ENCODE results near the gene STK25. TPM values are rescaled to one million over a fixed set of nuclear protein-coding genes. Genes with fewer than 3 reads are reported as not detected.

STK25 gene
- total and polyA plus RNA-seq, 2 of the 8 experiments (the other 6 are each of a cell fraction or from before 2014, with no cell fraction given): 159 to 546 TPM

GRCh38 chr2:241547781-241548450 is 39.5 kb upstream of the STK25 start:
- no peak overlapping the region for H3K4me3 ChIP-seq (ENCODE audit: extremely low read depth in 1 of 4, insufficient read depth in 2 of 4, low read depth in 3 of 4, low read length in 4 of 4)
- no peak overlapping the region for H3K18ac ChIP-seq (ENCODE audit: extremely low read depth, low read length)
- no peak overlapping the region for H3K14ac ChIP-seq (ENCODE audit: insufficient read length)
- 89% methylated on average over 16 of the region's 16 CpGs; no CpG with 5 or more reads in 1 of the 2 experiments for WGBS, 2 experiments (ENCODE audit: extremely low coverage in 1 of 2, insufficient coverage in 1 of 2, insufficient read length in 1 of 2, insufficient replicate concordance in 2 of 2, low coverage in 1 of 2, low lambda C conversion rate in 2 of 2, missing lambda C conversion rate in 1 of 2)
- 0 out of 2 replicates have a peak overlapping the region, but pooled peaks have one; percentile 37 for H2BK15ac ChIP-seq (ENCODE audit: low read length)
- POLR2A ChIA-PET (ENCODE audit: partially characterized antibody): interaction anchor here (1.0 to 1.4 kb wide), 3 partner anchors 11 to 40 kb away, joined by 3 read pairs; partner anchors contain the start of genes BOK and STK25
- H2AK5ac ChIP-seq (ENCODE audit: low read depth, low read length): no peak overlapping the region
- DNase-seq (ENCODE audit: low read depth in 1 of 2, low spot score in 2 of 2) (no peak), FAIRE-seq (no peak)
- TF ChIP-seq ATF3 (IDR thresholded peaks at IDR 0.05; ENCODE audit: insufficient read depth, low read depth, low read length): no peak
- no peak for TF ChIP-seq BACH1 (IDR thresholded peaks at IDR 0.05; ENCODE audit: low read length)
- no peak for TF ChIP-seq KDM5A (IDR thresholded peaks at IDR 0.05; ENCODE audit: low read length)
- TF ChIP-seq HDAC6 (IDR thresholded peaks at IDR 0.05; ENCODE audit: low read depth, low read length): no peak
- no peak for TF ChIP-seq SIX5 (IDR thresholded peaks at IDR 0.05; ENCODE audit: low read depth, low read length)
- TF ChIP-seq CHD1 (IDR thresholded peaks at IDR 0.05; ENCODE audit: low read depth, low read length): no peak
- no peak for TF ChIP-seq ASH2L (IDR thresholded peaks at IDR 0.05; ENCODE audit: low read length)
- no peak for TF ChIP-seq BCL11A (IDR thresholded peaks at IDR 0.05; ENCODE audit: low read depth in 2 of 2, low read length in 2 of 2)
- TF ChIP-seq CBX8 (IDR thresholded peaks at IDR 0.05; ENCODE audit: borderline replicate concordance, low read depth, low read length): no peak
- TF ChIP-seq GTF2F1 (IDR thresholded peaks at IDR 0.05; ENCODE audit: borderline replicate concordance, low read depth, low read length): no peak
- TF ChIP-seq SAP30 (IDR thresholded peaks at IDR 0.05; ENCODE audit: insufficient read depth, insufficient replicate concordance, low read length): no peak
- no peak for TF ChIP-seq EZH2 (IDR thresholded peaks at IDR 0.05; ENCODE audit: low read depth, low read length, severe bottlenecking)
- H3K56ac ChIP-seq (replicated peaks; ENCODE audit: insufficient read length, low read depth, low read length): no peak overlapping the region
- no peak overlapping the region for H2BK20ac ChIP-seq (ENCODE audit: low read length)
- no peaks in the 10 kb centered on the region for H3K9me3 ChIP-seq (ENCODE audit: insufficient read depth in 2 of 2, low read depth in 1 of 2, low read length in 1 of 2)
- no peaks in the 10 kb centered on the region for H3K79me1 ChIP-seq (ENCODE audit: low read depth, low read length)
- H4K8ac ChIP-seq (ENCODE audit: extremely low read depth, insufficient read depth, low read length): peak overlapping the region; percentile 35; the same call in 1 of the 2 replicates
- H3K4ac ChIP-seq (replicated peaks; ENCODE audit: insufficient read length, low read depth, low read length): no peak overlapping the region
- peaks cover 4 to 8% (median 5%) of the 10 kb centered on the region in 4 experiments for H3K27me3 ChIP-seq (replicated peaks in 1 of 4; ENCODE audit: control insufficient read depth in 3 of 4, extremely low read depth in 1 of 4, insufficient read depth in 3 of 4, low read length in 3 of 4)
- H2BK5ac ChIP-seq (ENCODE audit: low read depth, low read length): no peak overlapping the region
- no peaks in the 10 kb centered on the region for H3K79me2 ChIP-seq (ENCODE audit: control insufficient read depth in 1 of 2, insufficient read depth in 2 of 2, low read length in 2 of 2)
- peaks cover 0 to 4% (median 1%) of the 10 kb centered on the region in 4 experiments; a peak in 4 of 7 replicates for H3K4me1 ChIP-seq (replicated peaks in 1 of 4; ENCODE audit: control insufficient read depth in 3 of 4, insufficient read depth in 4 of 4, low read length in 3 of 4)
- no peak overlapping the region for H4K5ac ChIP-seq (ENCODE audit: insufficient read length, low read depth, low read length)
- H4K91ac ChIP-seq (replicated peaks; ENCODE audit: insufficient read length, low read length): no peak overlapping the region
- CTCF ChIA-PET (ENCODE audit: partially characterized antibody): interaction anchor here (1.0 kb wide), 2 partner anchors 20 to 56 kb away, joined by 3 read pairs; no protein-coding TSS in a partner anchor
- H3K23me2 ChIP-seq (ENCODE audit: low read depth, low read length): peaks cover 10% of the 10 kb centered on the region; the same call in 1 of the 2 replicates
- no peak overlapping the region for H3K23ac ChIP-seq (ENCODE audit: insufficient read length)
- peaks cover 0 to 5% of the 10 kb centered on the region in 2 experiments for H4K20me1 ChIP-seq (replicated peaks in 1 of 2; ENCODE audit: control insufficient read depth in 1 of 2, insufficient read depth in 2 of 2, low read length in 2 of 2)
- no peak overlapping the region for H3K9ac ChIP-seq (replicated peaks in 1 of 4; ENCODE audit: extremely low read depth in 1 of 4, low read depth in 3 of 4, low read length in 3 of 4)
- no peak overlapping the region for H3K27ac ChIP-seq (ENCODE audit: low read depth, low read length)
- peak overlapping the region; percentile 76; the same call in 1 of the 2 replicates for H2BK12ac ChIP-seq (ENCODE audit: low read depth, low read length)
- no peak overlapping the region for H3K4me2 ChIP-seq (ENCODE audit: insufficient read depth in 1 of 2, low read depth in 2 of 2, low read length in 2 of 2)
- H2AFZ ChIP-seq (ENCODE audit: low read length): no peak overlapping the region
- no peak overlapping the region for H2BK120ac ChIP-seq (replicated peaks; ENCODE audit: low read depth, low read length)
- no peaks in the 10 kb centered on the region for H3K36me3 ChIP-seq (ENCODE audit: control insufficient read depth in 2 of 4, insufficient read depth in 4 of 4, low read length in 3 of 4)
